ENCODE measurements around the gene ZNF524.

ZNF524 gene

GRCh38 chr19:55652311-55653128, 52.4 kb downstream of the ZNF524 start:
- DNase-seq (ENCODE audit: low read depth in 4 of 4, low spot score in 1 of 4) = no peak
